RPMI8226 (cell line): ENCODE measurements around the gene SLC4A1.

Source experiments
- DNase-seq: peaks from one replicate; pipeline ENCODE4 v3.0.0-alpha.2; 2015

The SLC4A1 gene

DNA sequence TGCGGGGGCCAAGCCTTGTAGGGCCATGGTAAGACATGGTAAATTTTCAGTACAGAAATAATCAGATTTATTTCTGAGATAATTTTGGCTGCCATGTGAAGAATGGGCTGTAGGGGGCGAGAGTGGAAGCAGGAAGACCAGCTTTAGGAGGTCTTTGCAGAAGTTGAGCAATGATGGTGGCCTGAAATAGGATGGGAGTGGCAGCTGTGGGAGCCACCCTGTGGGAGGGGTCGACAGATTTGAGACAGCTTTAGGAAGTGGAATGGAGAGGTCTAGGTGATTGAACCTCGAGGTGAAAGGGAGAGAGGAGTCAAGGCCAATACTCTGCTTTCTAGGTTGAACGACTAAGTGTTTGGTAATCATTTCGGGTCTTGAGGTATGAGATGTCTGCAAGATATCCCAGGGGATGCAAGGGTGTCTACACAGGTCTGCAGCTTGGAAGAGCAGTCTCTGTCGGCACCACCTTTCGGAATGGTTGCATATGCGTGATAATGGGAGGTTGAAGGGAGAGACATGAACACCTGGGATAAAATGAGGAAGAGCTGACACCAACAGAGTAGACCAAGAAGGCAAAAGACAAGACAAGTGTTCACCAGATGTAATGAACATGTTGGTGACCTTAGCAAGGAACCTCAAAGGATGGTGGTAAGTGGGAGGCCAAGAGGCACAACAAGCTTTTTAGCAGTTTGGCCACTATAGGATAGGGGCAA is 64.0 kb downstream of the SLC4A1 start:
- peak; percentile 68 for DNase-seq

DNA sequence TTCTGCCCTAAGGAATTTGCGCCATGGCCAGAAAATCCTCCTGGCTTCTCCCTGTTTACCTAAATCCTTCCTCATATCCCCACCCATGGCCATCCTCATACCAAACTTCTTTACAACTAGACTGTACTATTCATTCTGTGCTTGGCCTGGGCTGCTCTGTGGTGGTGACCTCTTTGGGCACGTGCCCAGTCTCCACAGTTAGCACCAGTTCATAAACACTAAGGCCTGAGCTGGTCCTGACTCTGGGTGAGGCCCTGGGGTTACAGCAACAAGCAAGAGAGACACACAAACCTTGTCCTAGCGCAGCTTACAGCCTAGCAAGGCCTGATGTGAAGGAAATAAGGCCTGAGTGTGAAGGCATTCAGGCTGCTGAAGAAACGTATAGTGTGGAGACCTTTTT is 65.2 kb downstream of the SLC4A1 start:
- DNase-seq = no peak

GRCh38 chr17:44200478-44201155 is 67.3 kb downstream of the SLC4A1 start:
- no peak for DNase-seq

DNA sequence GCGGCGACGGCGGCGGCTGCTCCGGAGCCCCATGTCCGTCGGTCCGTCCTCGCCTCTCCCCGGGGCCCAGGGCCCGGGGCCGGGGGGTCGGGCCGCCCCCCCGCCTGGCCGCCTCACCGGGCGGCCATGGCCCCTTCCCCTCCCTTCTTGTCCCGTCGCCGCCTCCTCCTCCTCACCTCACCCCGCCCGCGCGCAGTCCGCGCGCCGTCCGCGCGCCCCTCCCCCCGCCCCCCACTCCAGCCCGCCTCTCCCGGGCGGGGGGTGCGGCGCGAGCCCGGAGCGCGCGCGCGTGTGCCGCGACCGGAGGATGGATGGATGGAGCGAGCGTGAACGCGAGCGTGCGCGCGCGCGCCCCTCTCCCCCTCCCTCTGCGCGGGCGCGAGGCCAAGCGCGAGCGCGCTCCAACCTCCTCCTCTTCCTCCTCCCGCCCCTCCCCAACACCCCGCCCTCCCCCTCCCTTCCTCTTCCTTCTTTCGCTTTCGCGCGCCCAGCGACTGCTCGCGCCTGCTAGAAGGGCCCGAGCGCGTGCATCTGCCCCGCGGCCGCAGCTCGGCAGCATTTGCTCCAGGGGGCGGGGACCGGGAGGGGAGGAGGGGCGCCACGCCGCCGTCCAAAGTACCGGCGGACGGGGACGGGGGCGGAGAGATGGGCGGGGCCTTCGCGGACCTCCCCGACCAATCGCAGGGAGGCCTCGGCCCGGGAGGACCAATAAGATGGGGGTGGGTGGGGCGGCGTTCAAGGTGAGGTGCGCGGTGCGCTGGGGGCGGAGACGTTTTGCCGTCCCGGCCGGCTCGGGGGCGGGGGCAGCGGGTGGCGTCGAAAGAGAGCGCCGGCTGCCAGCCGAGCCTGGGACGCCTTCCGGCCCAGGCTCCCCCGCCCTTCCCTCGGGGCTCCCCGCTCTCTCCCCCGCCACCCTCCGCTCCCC is 68.1 kb downstream of the SLC4A1 start, which contains the start of gene ATXN7L3:
Gene ATXN7L3, minus strand, starts transcription at position 332 of the 925 bp plus-strand sequence. CDS start 1,814 bp downstream, outside the sequence.
- DNase-seq = peak; percentile 99

GRCh38 chr17:44198721-44199552 is 69.0 kb downstream of the SLC4A1 start:
- DNase-seq = peak; percentile 68
